BJ (cell line): Measurements from ENCODE around the gene TACC2. TPM values are rescaled to one million over a fixed set of nuclear protein-coding genes. Genes with fewer than 3 reads are reported as not detected.

Experiments
- CTCF ChIA-PET: fragments of 350-600 bp; formaldehyde crosslinking; extraction: SDS; loops from one replicate; lab custom pipeline; 2021; ENCODE audit warnings: antibody characterized with exemption, inconsistent platforms; lab: Yijun Ruan, JAX
- POLR2A ChIA-PET: fragments of 300-600 bp; sonication (Branson Sonifier 250); formaldehyde crosslinking; extraction: SDS; loops from one replicate; lab custom pipeline; 2021; ENCODE audit warnings: antibody characterized with exemption; lab: Charles Lee
- DNase-seq: peaks from one replicate; pipeline ENCODE4 v3.0.0-alpha.2; 2011; ENCODE audit warnings: low read depth
- H3K27me3 ChIP-seq: 2 replicates; pipeline ENCODE4 v1.6.0; 2011; ENCODE audit warnings: low read length; ENCODE audit not compliant: control insufficient read depth, insufficient read depth
- H3K36me3 ChIP-seq: 2 replicates; pipeline ENCODE4 v1.5.1; 2011; ENCODE audit warnings: low read length; ENCODE audit not compliant: control insufficient read depth, insufficient read depth
- H3K4me3 ChIP-seq: 2 replicates; pipeline ENCODE4 v1.5.1; 2011; ENCODE audit warnings: low read depth, mild to moderate bottlenecking, control low read depth, low read length
- polyA plus RNA-seq: library from polyadenylated mRNA; depleted of rRNA; stranded (reverse); fragments of >200 nt; gene quantifications from 2 replicates; pipeline ENCODE4 v1.2.3, GENCODE V29; 2011
- TF ChIP-seq, protein P1 (sequence below): IDR thresholded peaks from 2 replicates; pipeline ENCODE4 v1.5.1; 2011; ENCODE audit warnings: low read depth, mild to moderate bottlenecking, control low read depth, inconsistent platforms, low read length, moderate library complexity; ENCODE audit not compliant: insufficient read depth

The TACC2 gene
- polyA plus RNA-seq, 1 experiment: 10.4 TPM

DNA sequence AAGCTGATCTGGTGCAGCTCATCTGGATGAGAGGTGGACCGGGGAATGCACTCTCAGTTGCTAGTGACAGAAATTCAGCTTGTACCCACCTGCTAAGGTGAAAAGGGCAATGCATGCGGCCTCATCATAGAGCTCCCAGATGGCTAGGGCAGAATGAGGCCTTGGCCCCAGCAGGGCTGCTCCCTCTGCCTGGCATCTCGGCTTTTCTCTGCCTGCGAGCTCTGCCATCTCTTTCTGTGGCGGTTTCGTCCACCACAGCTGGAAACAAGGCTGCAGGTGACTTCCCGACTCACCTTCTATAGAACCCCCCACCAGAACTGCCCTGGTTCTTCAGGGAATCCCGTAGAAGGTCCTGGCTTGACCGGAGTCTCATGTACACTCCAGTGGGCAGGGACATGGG, 60.1 kb downstream of the TACC2 start:
- DNase-seq: no peak
- POLR2A ChIA-PET: no interaction called here
- CTCF ChIA-PET: no interaction called here
- Histone ChIP-seq H3K36me3 (no peaks in the 10 kb centered on the region), H3K4me3 (no peak overlapping the region), H3K27me3 (0 out of 2 replicates have a peak, but pooled peaks cover 1% of the 10 kb centered on the region)
- TF ChIP-seq, protein P1, sequence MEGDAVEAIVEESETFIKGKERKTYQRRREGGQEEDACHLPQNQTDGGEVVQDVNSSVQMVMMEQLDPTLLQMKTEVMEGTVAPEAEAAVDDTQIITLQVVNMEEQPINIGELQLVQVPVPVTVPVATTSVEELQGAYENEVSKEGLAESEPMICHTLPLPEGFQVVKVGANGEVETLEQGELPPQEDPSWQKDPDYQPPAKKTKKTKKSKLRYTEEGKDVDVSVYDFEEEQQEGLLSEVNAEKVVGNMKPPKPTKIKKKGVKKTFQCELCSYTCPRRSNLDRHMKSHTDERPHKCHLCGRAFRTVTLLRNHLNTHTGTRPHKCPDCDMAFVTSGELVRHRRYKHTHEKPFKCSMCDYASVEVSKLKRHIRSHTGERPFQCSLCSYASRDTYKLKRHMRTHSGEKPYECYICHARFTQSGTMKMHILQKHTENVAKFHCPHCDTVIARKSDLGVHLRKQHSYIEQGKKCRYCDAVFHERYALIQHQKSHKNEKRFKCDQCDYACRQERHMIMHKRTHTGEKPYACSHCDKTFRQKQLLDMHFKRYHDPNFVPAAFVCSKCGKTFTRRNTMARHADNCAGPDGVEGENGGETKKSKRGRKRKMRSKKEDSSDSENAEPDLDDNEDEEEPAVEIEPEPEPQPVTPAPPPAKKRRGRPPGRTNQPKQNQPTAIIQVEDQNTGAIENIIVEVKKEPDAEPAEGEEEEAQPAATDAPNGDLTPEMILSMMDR: no peak

DNA sequence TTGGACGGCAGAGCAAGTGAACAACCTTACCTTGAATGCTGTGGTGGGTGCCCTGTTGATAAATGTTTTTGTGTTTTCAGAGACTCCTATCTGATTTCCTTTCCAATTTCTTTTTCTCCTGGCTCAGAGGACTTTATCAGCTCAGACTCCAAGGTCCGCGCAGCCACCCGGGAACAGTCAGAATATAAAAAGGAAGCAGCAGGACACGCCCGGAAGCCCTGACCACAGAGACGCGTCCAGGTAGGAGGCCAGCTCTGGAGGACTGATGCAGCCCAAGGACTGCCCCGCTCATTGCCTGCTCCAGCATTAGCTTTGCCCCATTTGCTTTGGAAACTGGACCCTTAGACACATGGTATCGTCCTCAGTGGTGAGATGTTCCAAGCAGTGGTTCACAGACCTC, 61.3 kb downstream of the TACC2 start:
- TF ChIP-seq, protein P1: no peak
- POLR2A ChIA-PET: no interaction called here
- H3K4me3 ChIP-seq: no peak overlapping the region
- DNase-seq: no peak
- no peaks in the 10 kb centered on the region for H3K27me3 ChIP-seq
- H3K36me3 ChIP-seq: no peaks in the 10 kb centered on the region
- CTCF ChIA-PET: interaction anchor here (2.0 to 2.7 kb wide), 2 partner anchors 16 to 92 kb away, joined by 7 to 17 read pairs; no protein-coding TSS in a partner anchor

DNA sequence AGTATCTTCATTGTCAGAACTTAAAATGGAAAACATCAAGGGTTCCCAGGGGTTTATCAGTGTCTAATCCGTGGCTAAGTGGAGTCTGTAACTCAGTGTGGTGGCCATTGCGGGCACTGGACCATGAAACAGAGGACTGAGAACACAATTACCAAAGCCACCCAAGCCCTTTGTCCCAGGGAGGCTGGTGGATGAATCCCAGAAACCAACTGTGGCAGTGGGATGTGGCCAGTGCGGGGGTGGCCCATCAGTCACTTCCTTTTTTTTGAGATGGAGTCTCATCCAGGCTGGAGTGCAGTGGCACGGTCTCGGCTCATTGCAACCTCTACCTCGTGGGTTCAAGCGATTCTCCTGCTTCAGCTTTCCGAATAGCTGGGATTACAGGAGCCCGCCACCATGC, 61.8 kb downstream of the TACC2 start:
- DNase-seq: no peak
- ChIA-PET CTCF (interaction anchor here (0.8 to 2.7 kb wide), 6 partner anchors 9 to 92 kb away, joined by 4 to 17 read pairs (median 8); no protein-coding TSS in a partner anchor), POLR2A (no interaction called here)
- no peaks in the 10 kb centered on the region for H3K27me3 ChIP-seq
- TF ChIP-seq, protein P1: no peak
- no peak overlapping the region for H3K4me3 ChIP-seq
- H3K36me3 ChIP-seq: no peaks in the 10 kb centered on the region

DNA sequence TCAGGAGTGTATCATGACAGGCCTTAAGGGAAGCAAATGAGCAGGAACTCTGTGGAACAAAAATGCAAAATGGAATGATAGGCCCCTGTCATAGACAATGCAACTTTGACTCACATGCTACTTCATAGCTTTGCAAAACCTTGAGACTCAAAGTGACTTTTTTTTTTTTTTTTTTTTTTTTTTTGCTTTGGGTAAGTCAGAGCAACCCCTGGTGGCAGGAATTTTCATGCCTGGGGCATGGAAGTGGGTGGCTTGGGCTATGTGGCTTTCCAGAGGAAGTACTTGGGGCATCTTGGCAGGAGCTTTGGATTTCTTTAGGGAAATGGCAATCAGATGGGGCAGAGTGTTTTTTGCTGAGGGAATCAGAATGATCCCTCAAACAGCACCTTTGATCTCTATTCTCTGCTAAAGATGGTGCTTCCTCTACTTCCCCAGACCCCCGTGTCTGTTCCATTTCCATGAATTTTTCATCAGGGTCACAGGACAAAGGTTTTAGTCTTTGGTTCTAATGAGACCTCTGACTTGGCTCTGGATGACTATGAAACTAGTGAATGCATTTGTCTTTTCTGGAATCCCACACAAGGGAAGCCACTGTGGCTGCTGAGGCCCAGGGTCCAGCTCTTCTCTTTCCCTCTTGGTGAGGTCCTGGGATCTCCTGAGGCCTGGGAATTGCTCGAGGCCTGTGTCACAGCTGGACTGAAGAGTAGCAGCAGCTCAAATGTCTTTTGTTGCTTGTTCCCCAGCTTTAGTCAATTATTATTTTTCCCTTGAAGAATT, 62.8 kb downstream of the TACC2 start:
- POLR2A ChIA-PET: interaction anchor here (0.6 to 0.7 kb wide), 2 partner anchors 8 to 283 kb away, joined by 3 to 4 read pairs; no protein-coding TSS in a partner anchor
- DNase-seq: peak; percentile 39
- Histone ChIP-seq H3K27me3 (no peaks in the 10 kb centered on the region), H3K4me3 (no peak overlapping the region), H3K36me3 (no peaks in the 10 kb centered on the region)
- TF ChIP-seq, protein P1: peak; percentile 82
- CTCF ChIA-PET: interaction anchor here (0.6 to 2.7 kb wide), 23 partner anchors 8 to 212 kb away, joined by 3 to 17 read pairs (median 4); no protein-coding TSS in a partner anchor

DNA sequence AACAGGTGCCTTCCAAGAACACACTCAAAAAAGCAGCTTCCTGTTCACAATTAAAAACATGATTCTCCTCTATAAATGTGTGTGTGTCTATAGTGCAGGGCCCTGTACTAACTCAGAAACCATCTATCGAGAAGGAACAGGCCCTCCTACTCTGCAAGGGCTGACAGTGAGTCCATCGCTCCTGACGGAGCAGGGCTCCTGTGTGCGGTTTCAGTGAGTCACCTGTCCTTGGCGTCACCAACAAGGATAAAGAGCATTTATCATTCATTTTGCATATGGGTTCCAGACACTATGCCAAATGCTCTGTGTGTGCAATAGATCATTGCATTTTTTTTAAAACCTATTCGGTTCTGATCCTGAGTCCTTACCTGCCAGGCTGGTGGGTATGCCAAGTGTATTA, 63.7 kb downstream of the TACC2 start:
- Histone ChIP-seq H3K27me3 (no peaks in the 10 kb centered on the region), H3K36me3 (no peaks in the 10 kb centered on the region), H3K4me3 (no peak overlapping the region)
- DNase-seq: no peak
- ChIA-PET CTCF (interaction anchor here (0.9 to 2.7 kb wide), 10 partner anchors 7 to 105 kb away, joined by 3 to 17 read pairs (median 8); no protein-coding TSS in a partner anchor), POLR2A (no interaction called here)
- TF ChIP-seq, protein P1: no peak
